HG03520 (cell line): ENCODE measurements around the gene ATG4D.
"Not testable (repeated sequence)": the region's sequence is repeated elsewhere in the genome, so short reads cannot be mapped to it uniquely, and the experiment has no call there.

Source experiments
- ATAC-seq: cut with Tn5 transposase; IDR thresholded peaks from one replicate; pipeline ENCODE4 v1.9.1; 2021; ENCODE audit warnings: mild to moderate bottlenecking, moderate library complexity; ENCODE audit not compliant: unreplicated experiment

ATG4D gene

GRCh38 chr19:10518444-10519361 is 25.0 kb upstream of the ATG4D start:
- no peak for ATAC-seq

- ATAC-seq, result no peak
Observed at GRCh38 chr19:10519421-10519820, 24.3 kb upstream of the ATG4D start.

DNA sequence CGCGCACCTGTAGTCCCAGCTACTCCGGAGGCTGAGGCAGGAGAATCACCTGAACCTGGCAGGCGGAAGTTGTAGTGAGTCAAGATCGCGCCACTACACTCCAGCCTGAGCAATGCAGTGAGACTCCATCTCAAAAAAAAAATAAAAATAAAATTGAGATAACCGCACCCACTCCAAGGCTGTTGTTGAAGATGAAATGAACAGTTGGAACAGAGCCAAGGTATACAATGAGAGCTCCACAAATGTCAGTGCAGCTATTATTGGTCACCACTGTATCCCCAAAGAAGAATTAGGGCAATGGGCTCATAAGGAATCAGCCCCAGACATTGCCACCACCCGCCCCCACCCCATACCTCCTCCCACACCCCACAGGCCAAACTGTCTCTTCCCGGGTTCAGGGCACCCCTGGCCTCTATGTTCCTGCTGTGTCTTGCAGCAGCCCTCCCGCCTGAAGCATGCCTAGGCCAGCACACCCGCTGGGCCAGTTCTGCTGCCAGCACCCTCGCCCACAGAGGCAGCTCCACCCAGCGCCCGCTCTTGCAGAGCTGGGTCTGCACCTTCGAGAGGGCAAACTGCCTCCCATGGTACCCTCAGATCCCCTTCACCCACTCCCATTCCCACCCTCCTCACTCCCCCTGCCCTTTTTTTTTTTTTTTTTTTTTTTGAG is 22.9 kb upstream of the ATG4D start:
- no peak for ATAC-seq

GRCh38 chr19:10521461-10522171 is 22.1 kb upstream of the ATG4D start:
- no peak for ATAC-seq

GRCh38 chr19:10523135-10523636 is 20.5 kb upstream of the ATG4D start:
- no peak for ATAC-seq

GRCh38 chr19:10525636-10526035 is 18.1 kb upstream of the ATG4D start:
- ATAC-seq, result no peak

DNA sequence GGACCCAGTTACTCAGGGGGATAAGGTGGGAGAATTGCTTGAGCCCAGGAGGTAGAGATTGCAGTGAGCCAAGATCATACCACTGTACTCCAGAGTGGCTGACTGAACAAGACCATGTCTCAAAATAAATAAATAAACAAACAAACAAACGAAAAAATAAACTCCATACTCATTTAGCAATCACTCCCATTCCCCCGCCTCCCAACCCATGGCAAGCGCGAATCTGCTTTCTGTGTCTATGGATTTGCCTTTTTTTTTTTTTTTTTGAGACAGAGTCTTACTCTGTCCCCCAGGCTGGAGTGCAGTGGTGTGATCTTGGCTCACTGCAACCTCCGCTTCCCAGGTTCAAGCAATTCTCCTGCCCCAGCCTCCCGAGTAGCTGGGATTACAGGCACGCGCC is 16.8 kb upstream of the ATG4D start:
- ATAC-seq, result not testable (repeated sequence)

DNA sequence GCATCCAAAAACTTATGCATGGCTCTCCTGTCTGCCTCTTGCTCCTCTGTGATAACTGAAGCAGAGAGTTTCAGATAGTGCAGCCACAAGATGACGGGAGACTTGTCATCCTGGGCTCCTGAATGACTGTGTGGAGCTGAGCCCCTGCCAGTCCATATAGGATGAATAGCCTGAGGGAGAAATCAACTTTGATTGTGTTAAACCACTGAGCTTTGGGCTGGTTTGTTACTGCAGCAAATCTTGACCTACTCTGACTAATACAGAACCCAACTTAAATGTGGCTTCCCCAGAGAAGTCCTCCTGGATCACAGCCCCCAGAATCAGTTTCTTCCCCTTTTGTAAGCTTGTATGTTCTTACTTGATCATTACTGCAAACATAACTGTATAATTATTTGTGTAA is 11.2 kb upstream of the ATG4D start:
- no peak for ATAC-seq

GRCh38 chr19:10533646-10534386 is 9.9 kb upstream of the ATG4D start:
- ATAC-seq, result no peak

DNA sequence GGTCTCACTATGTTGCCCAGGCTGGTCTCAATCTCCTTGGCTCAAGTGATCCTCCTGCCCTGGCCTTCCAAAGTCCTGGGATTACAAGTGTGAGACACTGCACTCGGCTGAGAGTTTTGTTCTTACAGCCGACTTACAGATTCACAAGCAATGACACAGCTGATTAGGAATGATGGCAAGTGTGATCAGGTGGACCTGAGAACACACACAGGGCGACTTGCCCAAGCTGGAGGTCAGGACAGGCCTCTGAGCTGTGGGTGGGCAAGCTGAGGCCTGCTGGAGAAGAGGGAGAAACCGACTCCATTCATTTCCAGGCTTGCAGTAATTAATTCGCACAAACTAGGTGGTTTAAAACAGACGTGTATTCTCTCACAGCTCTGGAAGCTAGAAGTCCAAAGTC is 8.1 kb upstream of the ATG4D start:
- ATAC-seq, result no peak

- ATAC-seq, result no peak
Observed at GRCh38 chr19:10537668-10538067, 6.0 kb upstream of the ATG4D start.

DNA sequence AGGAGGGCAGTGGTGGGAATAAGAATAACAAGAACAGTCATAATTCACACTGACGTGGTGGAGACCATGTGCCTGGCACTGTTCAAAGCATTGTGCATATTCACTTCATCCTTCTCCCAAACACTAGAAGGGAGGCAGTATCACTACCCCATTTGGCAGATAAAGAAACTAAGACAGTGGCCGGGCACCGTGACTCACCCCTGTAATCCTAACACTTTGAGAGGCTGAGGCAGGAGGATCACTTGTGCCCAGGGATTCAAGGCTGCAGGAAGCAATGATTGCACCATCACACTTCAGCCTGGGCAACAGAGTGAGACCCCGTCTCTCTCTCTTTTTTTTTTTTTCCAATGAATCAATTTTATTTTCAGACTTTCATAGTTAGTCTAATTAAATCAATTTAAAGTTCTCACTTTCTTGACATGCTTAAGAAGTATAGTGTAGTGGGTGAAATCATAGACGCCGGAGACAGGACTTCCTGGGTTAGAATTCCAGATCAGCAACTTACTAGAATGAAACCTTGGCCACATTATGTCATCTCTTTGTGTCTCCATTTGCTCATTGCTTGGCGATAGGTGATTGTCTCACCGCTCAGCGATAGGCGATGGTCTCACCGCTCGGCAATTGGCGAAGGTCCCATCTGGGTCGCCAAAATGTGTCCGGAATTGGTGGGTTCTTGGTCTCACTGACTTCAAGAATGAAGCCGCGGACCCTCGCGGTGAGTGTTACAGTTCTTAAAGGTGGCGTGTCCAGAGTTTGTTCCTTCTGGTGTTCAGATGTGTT is 5.3 kb upstream of the ATG4D start:
- no peak for ATAC-seq

DNA sequence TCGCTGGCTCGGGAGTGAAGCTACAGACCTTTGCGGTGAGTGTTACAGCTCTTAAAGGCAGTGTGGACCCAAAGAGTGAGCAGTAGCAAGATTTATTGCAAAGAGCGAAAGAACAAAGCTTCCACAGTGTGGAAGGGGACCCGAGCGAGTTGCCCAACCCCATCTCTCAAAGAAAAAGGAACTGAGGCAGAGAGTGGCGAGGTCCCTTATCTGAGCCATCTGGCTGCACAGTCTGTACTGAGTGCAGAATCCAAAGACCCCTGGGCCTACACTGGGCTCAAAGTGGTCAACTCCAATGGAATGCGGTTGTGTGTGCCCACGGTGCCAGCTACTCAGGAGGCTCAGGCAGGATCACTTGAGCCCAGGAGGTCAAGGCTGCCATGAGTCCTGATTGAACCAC is 4.7 kb upstream of the ATG4D start:
- not testable (repeated sequence) for ATAC-seq

GRCh38 chr19:10543059-10543419 is 665 bp upstream of the ATG4D start:
- no peak for ATAC-seq

DNA sequence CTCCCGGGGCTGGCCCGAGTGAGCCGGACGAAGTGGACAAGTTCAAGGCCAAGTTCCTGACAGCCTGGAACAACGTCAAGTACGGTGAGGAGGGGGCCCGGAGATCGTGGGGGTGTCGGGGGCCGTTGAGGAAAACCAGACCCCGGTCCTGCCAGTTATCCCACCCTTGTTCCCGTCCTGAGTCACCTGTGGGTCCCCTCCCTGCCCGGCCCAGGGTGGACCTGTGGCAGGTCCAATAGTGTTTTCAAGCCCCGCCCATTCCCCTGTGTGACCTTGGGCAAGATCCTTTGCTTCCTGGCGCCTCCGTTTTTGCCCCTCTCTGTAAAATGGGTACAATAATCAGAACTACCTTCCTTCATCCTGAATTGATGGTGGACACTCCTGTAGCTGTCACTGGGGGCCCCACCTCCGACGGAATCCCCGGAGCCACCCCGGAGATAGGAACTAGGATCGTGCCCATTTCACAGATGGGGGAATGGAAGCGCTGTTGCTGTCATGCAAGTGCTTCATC is 593 bp downstream of the ATG4D start:
- ATAC-seq, result no peak

- ATAC-seq, result no peak
Observed at GRCh38 chr19:10544753-10545251, 1.1 kb downstream of the ATG4D start.

GRCh38 chr19:10546817-10547216 is 3.1 kb downstream of the ATG4D start:
- ATAC-seq, result no peak

GRCh38 chr19:10548746-10549276 is 5.1 kb downstream of the ATG4D start:
- no peak for ATAC-seq

- no peak for ATAC-seq
Observed at GRCh38 chr19:10549733-10550132, 6.0 kb downstream of the ATG4D start.
